GM21786 (cell line): ENCODE results near the gene SLC25A51.

Source experiments
- ATAC-seq: cut with Tn5 transposase; IDR thresholded peaks from one replicate; pipeline ENCODE4 v1.9.1; 2021; ENCODE audit not compliant: unreplicated experiment

Gene SLC25A51

GRCh38 chr9:37938121-37938891, 34.4 kb upstream of the SLC25A51 start:
- ATAC-seq, result no peak

- no peak for ATAC-seq
Measured at GRCh38 chr9:37937366-37937765, 33.4 kb upstream of the SLC25A51 start.

- ATAC-seq, result no peak
Measured at GRCh38 chr9:37936965-37937364, 33.0 kb upstream of the SLC25A51 start.

- ATAC-seq, result no peak
Measured at GRCh38 chr9:37936376-37936775, 32.4 kb upstream of the SLC25A51 start.

- no peak for ATAC-seq
Measured at GRCh38 chr9:37935096-37935495, 31.2 kb upstream of the SLC25A51 start.

- no peak for ATAC-seq
Measured at GRCh38 chr9:37931592-37931991, 27.7 kb upstream of the SLC25A51 start.

- no peak for ATAC-seq
Measured at GRCh38 chr9:37929441-37929895, 25.5 kb upstream of the SLC25A51 start.

- no peak for ATAC-seq
Measured at GRCh38 chr9:37928552-37929430, 24.9 kb upstream of the SLC25A51 start.

GRCh38 chr9:37927601-37928551, 23.9 kb upstream of the SLC25A51 start:
- no peak for ATAC-seq

- no peak for ATAC-seq
Measured at GRCh38 chr9:37927132-37927531, 23.2 kb upstream of the SLC25A51 start.

GRCh38 chr9:37926737-37927118, 22.8 kb upstream of the SLC25A51 start:
- ATAC-seq, result no peak

GRCh38 chr9:37925786-37926736, 22.1 kb upstream of the SLC25A51 start:
- ATAC-seq, result no peak

GRCh38 chr9:37925006-37925405, 21.1 kb upstream of the SLC25A51 start:
- no peak for ATAC-seq

GRCh38 chr9:37924538-37924937, 20.6 kb upstream of the SLC25A51 start:
- no peak for ATAC-seq

- ATAC-seq, result no peak
Measured at GRCh38 chr9:37923796-37924427, 20.0 kb upstream of the SLC25A51 start.

GRCh38 chr9:37923118-37923795, 19.3 kb upstream of the SLC25A51 start:
- ATAC-seq, result no peak

- no peak for ATAC-seq
Measured at GRCh38 chr9:37922363-37923117, 18.6 kb upstream of the SLC25A51 start.
